Mucosa of stomach (tissue), 1 donor: ENCODE data around the gene DVL1.
A peak's percentile ranks its signal among the peaks of the same experiment; 100 is the strongest.

ENCODE experiments used
- H3K27me3 ChIP-seq: one replicate; pipeline ENCODE4 v1.7.0; 2013; ENCODE audit warnings: mild to moderate bottlenecking, low read length; ENCODE audit not compliant: control insufficient read depth, insufficient read depth
- H3K36me3 ChIP-seq: one replicate; pipeline ENCODE4 v1.7.0; 2013; ENCODE audit warnings: low read length; ENCODE audit not compliant: control insufficient read depth, insufficient read depth
- H3K4me1 ChIP-seq: one replicate; pipeline ENCODE4 v1.7.0; 2013; ENCODE audit warnings: mild to moderate bottlenecking, low read length; ENCODE audit not compliant: control insufficient read depth, insufficient read depth
- H3K4me3 ChIP-seq: one replicate; pipeline ENCODE4 v1.7.0; 2013; ENCODE audit warnings: low read length
- H3K9ac ChIP-seq: one replicate; pipeline ENCODE4 v1.7.0; 2013; ENCODE audit warnings: mild to moderate bottlenecking, low read length, moderate library complexity
- H3K9me3 ChIP-seq: one replicate; pipeline ENCODE4 v1.7.0; 2013; ENCODE audit warnings: mild to moderate bottlenecking, low read length, moderate library complexity; ENCODE audit not compliant: control insufficient read depth
- donor health status: Pancreatic carcinoma.

DVL1 gene

GRCh38 chr1:1351511-1352427 is 2.6 kb upstream of the DVL1 start:
- Histone ChIP-seq H3K36me3 (no peaks in the 10 kb centered on the region), H3K9ac (no peak overlapping the region), H3K27me3 (peaks cover 34% of the 10 kb centered on the region), H3K4me1 (peaks cover 27% of the 10 kb centered on the region), H3K9me3 (no peaks in the 10 kb centered on the region), H3K4me3 (no peak overlapping the region)

DNA sequence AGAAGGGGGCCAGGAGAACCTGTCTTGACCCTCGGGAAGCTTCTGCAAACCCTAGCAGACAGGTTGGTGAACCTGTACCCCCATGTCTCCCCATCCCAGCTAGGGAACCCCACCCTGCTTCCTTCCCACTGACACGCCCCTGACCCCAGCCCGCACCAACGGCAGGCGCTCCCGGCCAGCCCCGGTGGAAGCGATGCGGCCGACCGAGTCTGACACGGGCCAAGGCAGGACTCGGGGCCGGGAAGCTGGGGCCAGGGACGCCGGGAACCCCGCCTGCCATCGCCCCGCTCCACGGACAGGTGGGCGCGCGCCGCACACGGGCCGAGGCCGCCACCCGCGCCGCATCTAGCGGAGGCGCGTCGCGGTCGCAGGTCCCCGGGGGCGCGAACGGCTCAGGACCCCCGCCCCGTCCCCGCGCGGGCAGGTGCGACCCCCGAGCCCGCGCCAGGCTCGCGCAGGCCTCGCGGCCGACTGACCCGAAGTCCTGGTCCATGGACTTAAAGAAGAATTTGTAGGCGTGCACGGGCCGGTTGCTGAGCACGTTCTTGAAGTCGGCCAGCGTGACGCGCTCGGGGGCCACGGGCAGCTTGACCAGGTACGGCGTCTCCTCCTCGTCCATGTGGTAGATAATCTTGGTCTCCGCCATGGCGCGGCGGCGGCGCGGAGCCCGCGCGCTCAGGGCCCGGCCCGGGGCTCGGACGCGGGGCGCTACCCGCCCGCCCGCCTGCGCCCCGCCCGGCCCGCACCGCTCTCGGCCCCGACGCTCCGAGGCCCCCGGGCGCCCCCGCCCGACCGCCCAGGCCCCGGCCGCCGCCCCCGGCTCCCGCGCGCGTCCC is 580 bp downstream of the DVL1 start:
- H3K4me1 ChIP-seq, result peaks cover 50% of the 10 kb centered on the region
- H3K27me3 ChIP-seq, result peaks cover 20% of the 10 kb centered on the region
- H3K9me3 ChIP-seq, result no peaks in the 10 kb centered on the region
- H3K36me3 ChIP-seq, result no peaks in the 10 kb centered on the region
- H3K9ac ChIP-seq, result peak overlapping the region; percentile 72
- peak overlapping the region; percentile 60 for H3K4me3 ChIP-seq

GRCh38 chr1:1347663-1348419 is 1.4 kb downstream of the DVL1 start:
- Histone ChIP-seq H3K4me3 (peak overlapping the region; percentile 60), H3K36me3 (no peaks in the 10 kb centered on the region), H3K4me1 (peaks cover 54% of the 10 kb centered on the region), H3K27me3 (peaks cover 12% of the 10 kb centered on the region), H3K9me3 (no peaks in the 10 kb centered on the region), H3K9ac (peak overlapping the region; percentile 72)

GRCh38 chr1:1347026-1347595 is 2.1 kb downstream of the DVL1 start:
- Histone ChIP-seq H3K4me1 (peaks cover 54% of the 10 kb centered on the region), H3K9me3 (no peaks in the 10 kb centered on the region), H3K27me3 (peaks cover 4% of the 10 kb centered on the region), H3K4me3 (no peak overlapping the region), H3K9ac (no peak overlapping the region), H3K36me3 (no peaks in the 10 kb centered on the region)

GRCh38 chr1:1346501-1346890 is 2.7 kb downstream of the DVL1 start:
- H3K9me3 ChIP-seq, result no peaks in the 10 kb centered on the region
- no peak overlapping the region for H3K9ac ChIP-seq
- H3K27me3 ChIP-seq, result no peaks in the 10 kb centered on the region
- H3K4me1 ChIP-seq, result peaks cover 49% of the 10 kb centered on the region
- no peak overlapping the region for H3K4me3 ChIP-seq
- no peaks in the 10 kb centered on the region for H3K36me3 ChIP-seq

DNA sequence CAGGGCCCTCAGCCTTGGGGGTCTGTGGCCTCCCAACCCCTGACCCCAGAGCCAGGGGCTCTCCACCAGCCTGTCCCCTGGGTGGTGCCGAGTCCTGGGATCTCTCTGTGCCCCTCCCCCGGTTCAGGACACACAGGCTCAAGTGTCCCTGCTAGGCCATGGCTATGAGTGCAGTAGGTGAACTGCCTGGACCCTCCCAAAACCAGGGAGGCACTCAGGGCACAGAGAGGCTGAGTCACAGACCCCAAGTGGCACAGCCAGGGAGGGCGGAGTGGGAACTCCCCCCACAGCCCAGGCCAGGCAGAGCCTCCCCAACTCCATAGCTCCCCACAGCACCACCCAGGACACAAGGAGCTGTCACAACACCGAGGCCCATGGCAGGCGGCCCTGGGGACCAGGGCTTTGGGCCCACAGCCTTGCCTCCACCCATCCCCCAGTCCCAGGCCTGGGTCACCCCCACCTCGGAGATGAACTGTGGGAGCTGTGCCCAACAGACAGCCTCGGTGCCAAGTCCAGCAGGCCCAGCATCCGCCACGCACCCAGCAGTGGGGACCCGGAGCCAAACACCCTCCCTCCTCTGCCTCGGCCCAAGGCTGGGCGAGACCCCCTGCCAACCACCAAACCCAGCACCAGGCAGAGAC is 3.2 kb downstream of the DVL1 start:
- H3K4me3 ChIP-seq, result no peak overlapping the region
- H3K4me1 ChIP-seq, result peaks cover 47% of the 10 kb centered on the region
- H3K36me3 ChIP-seq, result no peaks in the 10 kb centered on the region
- no peaks in the 10 kb centered on the region for H3K9me3 ChIP-seq
- H3K27me3 ChIP-seq, result no peaks in the 10 kb centered on the region
- H3K9ac ChIP-seq, result peak overlapping the region; percentile 43

DNA sequence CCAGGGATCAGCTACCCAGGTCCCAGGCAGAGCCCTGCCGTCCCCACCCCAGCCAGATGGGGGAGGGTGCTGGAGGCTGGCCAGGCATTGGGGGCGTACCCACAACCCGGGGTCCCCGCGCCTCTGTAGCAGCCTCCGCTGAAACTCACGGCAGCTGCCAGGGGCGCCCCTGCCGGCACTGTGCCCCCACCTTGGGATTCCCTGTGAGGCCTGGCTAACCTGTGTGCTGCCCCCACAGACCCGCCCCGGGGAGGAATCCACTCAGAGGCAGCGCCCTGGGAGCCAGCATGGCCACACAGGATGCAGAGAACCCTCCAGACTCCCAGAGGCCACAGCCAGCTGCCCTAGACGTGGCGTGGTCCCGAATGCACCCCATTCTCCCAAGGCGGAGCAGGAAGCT is 3.8 kb downstream of the DVL1 start:
- Histone ChIP-seq H3K9ac (peak overlapping the region; percentile 43), H3K4me1 (peaks cover 47% of the 10 kb centered on the region), H3K4me3 (no peak overlapping the region), H3K36me3 (no peaks in the 10 kb centered on the region), H3K27me3 (no peaks in the 10 kb centered on the region), H3K9me3 (no peaks in the 10 kb centered on the region)

- H3K9me3 ChIP-seq, result no peaks in the 10 kb centered on the region
- no peaks in the 10 kb centered on the region for H3K36me3 ChIP-seq
- no peaks in the 10 kb centered on the region for H3K27me3 ChIP-seq
- peaks cover 47% of the 10 kb centered on the region for H3K4me1 ChIP-seq
- no peak overlapping the region for H3K4me3 ChIP-seq
- peak overlapping the region; percentile 43 for H3K9ac ChIP-seq
Observed at GRCh38 chr1:1344655-1345361, 4.4 kb downstream of the DVL1 start.

DNA sequence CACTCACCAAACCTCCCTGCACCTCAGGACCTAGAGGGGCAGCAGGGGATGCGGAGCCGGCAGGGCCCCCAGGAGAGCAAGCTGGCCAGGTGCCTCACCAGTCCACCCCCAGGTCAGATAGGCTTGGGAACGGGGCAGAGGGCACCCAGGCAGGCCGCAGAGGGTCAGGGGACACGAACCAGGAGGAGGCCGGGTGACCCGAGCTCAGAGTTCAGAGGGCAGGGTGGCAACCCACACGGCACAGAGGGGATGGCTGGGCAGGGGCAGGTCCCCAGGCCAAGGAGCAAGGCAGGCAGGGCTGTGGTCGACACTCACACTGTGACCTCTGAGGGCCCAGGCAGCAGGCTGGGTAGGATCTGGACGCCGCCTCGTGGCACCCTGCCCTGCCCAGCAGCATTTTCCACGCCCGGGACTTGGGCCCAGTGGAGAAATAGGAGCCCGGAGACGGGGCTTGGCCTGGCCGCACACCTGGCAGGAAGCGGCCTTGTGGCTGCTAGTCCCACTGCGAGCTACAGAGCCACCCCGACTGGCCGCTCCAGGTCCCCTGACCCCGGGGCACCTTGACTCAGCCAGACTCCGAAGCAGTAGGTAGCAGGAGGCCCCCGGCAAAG is 5.3 kb downstream of the DVL1 start:
- no peaks in the 10 kb centered on the region for H3K36me3 ChIP-seq
- H3K9me3 ChIP-seq, result no peaks in the 10 kb centered on the region
- H3K4me3 ChIP-seq, result no peak overlapping the region
- H3K9ac ChIP-seq, result peak overlapping the region; percentile 36
- H3K4me1 ChIP-seq, result peaks cover 47% of the 10 kb centered on the region
- H3K27me3 ChIP-seq, result no peaks in the 10 kb centered on the region

- Histone ChIP-seq H3K36me3 (no peaks in the 10 kb centered on the region), H3K9me3 (no peaks in the 10 kb centered on the region), H3K27me3 (no peaks in the 10 kb centered on the region), H3K4me1 (peaks cover 44% of the 10 kb centered on the region), H3K4me3 (no peak overlapping the region), H3K9ac (no peak overlapping the region)
Observed at GRCh38 chr1:1342584-1343115, 6.6 kb downstream of the DVL1 start.
